Measurements from ENCODE around the gene ARHGAP33. TPM values are rescaled to one million over a fixed set of nuclear protein-coding genes. Genes with fewer than 3 reads are reported as not detected.
"Not testable (repeated sequence)": the region's sequence is repeated elsewhere in the genome, so short reads cannot be mapped to it uniquely, and the experiment has no call there.

ARHGAP33 gene
- polyA plus RNA-seq, 1 donor = 27.3 TPM

DNA sequence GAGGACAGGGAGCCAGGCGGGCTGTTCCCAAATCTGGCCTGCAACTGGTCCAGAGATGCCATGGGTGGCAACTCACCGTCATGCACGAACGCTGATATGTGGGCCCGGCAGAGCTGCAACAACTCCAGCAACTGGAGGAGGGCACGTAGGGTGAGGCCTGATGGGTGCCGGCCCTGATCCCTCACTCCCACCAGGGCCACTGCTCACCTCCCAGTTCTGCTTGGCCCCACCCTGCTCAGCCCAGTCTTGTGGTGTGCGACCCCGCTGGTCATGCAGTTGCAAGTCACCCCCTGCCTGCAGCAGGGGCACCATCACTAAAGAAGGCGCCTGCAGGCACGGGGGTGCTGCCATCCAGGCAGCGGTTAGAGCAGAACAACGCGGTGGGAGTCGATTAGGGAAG is 16.9 kb downstream of the ARHGAP33 start:
- no peak for DNase-seq

DNA sequence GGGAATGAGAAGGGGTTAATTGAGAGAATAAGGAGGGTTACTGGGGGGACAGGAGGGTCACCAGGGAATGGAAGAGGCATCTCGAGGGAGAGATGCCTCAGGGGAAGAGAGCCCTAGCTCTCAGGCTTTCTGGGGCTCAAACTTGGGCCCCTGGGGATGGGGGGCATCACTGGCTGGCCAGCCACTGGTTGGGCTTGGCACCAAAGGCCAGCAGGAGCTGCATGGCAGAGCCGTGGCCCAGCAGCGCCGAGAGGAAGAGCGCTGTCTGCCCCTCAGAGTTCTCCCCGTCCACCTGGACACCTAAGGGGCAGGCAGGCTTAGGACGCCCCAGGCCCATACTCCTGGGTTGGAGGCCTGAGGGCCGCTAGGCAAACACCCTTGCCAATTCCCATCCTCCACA is 17.5 kb downstream of the ARHGAP33 start:
- no peak for DNase-seq

DNA sequence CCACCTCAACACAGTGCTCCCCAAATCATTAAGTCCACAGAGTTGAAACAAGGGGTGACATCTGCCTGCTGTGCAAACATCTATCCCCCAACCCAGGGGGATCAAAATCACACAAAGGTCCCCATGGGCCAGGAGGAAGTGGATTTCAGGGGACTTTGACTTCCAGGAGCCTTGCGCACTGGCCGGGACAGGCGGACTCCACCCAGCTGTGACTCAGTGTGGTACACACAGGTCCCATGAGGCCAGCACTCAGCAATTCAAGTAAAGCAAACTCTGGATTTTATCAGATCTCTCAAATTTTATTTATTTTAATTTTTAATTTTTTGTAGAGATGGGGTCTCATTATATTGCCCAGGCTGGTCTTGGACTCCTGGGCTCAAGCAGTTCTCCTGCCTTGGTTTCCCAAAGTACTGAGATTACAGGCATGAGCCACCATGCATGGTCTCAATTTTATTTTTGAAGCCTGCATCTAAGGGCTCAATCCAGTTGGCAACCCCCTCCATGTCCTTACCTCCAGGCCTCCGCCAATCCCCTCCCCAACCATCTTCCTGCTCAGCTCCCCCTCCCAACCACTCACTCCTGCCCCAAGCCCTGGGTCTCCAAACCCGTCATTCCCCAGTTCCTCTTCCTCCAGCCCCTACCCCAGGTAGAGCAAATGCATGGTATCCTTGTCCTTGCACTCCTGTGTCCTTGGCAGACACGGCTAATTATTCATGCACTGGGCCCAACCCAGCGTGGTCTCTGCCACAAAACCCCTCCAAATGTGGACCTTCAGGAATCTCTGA is 18.2 kb downstream of the ARHGAP33 start:
- no peak for DNase-seq

DNA sequence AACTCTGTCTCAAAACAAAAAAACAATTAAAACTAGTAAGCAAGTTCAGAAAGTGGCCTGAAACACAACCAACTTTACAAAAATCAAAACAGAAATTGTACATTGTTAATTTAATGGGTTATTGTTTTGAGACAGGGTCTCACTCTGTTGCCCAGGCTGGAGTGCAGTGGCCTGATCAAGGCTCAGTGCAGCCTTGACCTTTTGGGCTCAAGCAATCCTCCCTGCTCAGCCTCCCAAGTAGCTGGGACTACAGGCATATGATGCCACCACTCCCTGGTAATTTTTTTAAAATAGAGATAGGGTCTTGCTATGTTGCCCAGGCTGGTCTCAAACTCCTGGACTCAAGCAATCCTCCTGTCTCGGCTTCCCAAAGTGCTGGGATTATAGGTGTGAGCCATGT is 20.2 kb downstream of the ARHGAP33 start:
- not testable (repeated sequence) for DNase-seq

DNA sequence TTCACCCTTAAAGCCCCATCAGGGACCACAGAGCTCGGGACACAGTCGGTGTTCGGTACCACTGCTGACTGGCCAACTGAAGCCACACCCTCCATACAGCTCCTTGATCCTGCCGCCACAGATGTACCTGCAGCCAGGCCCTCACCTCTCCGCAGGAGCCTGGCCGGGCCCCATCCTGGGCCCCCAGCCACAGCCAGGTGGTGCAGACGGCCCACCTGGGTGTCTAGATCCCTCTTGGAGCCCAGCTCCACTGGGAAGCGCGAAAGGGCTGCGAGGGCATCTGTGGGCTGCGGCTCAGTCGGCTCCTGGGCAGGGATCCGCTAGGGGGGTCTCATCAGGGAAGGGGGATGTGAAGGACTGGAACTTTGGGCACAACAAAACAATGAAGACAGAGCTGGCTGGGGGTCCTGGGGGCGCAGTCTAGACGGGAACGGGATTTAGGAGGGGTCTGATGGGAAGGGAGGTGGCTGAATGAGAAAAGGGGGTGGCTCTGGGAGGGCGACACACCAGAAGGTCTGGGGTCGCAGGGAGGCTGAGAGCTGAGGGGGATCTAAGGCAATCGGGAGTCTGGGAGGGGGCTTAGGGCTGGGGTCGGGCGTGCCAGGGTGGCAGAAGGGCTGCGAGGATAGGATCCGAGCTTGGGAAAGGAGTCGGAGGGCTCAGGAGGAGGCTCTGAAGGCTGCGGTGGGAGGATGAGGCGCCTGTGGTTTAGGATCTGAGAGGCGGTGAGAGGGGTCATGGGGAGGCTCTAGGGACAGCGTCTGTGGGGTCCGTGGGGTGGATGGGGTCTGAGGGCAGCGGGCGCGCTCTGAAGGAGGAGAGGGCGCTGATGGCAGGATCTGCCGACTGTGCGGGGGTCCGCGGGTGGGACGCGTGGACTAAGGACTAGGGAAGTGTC is 21.5 kb downstream of the ARHGAP33 start:
- DNase-seq = no peak

GRCh38 chr19:35797663-35798062 is 22.3 kb downstream of the ARHGAP33 start:
- no peak for DNase-seq

DNA sequence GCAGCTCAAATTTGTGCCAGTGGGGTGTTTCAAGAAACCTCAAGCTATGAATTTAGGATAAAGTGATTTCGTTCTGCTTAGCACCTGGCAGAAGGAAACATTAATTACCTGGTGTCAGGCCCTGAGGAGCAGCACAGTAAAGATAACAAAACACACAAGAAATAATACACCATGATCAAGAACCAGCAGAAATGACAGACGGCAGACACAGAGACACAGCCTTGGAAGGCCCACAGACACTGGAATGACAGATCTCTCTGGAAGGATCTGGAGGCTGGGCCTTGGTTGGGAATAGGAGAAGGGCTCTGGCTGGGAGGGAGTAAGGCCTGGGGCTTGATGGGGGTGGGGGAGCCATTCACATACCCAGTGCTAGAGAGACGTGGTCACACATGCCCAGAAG is 26.5 kb downstream of the ARHGAP33 start:
- DNase-seq = no peak

- no peak for DNase-seq
Measured at GRCh38 chr19:35805526-35806102, 30.2 kb downstream of the ARHGAP33 start.

DNA sequence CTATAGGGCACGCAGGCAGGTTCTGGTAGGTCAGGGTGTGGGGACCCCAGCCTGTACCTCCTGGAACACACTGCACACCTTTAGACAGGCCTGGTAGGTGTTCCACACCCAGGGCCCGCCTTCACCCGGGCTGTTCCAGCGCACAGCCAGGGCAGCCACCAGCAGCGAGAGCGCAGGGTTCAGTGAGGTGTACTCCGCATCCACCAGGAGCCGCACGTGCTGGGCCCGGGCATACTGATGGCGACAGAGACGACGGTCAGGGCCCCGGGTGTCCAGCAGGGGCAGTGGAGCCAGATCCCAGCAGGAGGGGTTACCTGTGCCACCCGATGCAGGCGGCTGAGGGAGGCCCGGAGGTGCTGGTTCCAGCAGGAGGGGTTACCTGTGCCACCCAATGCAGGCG is 31.2 kb downstream of the ARHGAP33 start:
- DNase-seq = no peak

- no peak for DNase-seq
Measured at GRCh38 chr19:35807633-35808032, 32.3 kb downstream of the ARHGAP33 start.

GRCh38 chr19:35811317-35812219 is 36.2 kb downstream of the ARHGAP33 start:
- DNase-seq = no peak

DNA sequence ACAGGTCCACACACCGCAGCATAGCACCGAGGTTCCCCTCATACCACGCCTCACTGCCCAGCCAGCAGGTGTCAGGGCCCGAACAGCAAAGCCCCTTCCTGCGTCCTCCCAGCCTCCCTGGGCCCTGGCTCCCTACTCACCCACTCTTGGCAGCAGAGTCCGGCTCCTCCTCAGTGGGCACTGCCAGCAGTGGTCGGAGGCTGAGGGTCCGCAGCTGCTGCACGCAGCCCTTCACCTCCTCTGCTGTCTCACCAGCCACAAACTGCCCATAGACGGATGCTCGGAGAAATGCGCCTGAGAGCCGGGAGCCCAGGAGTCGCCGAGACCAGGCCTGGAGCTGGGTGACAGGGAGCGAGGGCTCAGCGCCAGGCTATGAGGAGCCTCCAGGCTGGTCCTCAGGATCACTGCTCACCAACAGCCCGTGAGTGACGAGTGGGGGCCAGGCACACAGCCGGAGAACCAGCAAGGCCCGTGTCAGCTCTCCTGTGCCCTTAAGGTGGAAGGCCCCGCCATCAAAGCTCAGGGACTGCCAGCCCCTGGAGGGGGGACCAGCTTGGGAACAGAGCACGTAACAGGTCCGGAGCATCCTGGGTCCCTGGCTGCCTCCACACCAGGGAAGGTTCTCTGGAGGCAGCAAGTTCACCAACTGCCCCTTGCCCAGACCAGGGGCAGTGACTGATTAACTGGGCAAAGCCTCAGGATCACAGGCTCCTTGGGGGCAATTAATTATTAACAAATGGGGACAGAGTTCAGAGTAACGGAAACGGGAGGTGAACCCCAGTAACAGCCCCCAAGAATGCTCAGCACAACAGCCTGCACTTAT is 37.1 kb downstream of the ARHGAP33 start, which contains the start of gene PRODH2:
Gene PRODH2, minus strand, starts transcription at position 626 of the 823 bp plus-strand sequence. Its CDS starts 40 bp downstream, at position 586.
- no peak for DNase-seq

DNA sequence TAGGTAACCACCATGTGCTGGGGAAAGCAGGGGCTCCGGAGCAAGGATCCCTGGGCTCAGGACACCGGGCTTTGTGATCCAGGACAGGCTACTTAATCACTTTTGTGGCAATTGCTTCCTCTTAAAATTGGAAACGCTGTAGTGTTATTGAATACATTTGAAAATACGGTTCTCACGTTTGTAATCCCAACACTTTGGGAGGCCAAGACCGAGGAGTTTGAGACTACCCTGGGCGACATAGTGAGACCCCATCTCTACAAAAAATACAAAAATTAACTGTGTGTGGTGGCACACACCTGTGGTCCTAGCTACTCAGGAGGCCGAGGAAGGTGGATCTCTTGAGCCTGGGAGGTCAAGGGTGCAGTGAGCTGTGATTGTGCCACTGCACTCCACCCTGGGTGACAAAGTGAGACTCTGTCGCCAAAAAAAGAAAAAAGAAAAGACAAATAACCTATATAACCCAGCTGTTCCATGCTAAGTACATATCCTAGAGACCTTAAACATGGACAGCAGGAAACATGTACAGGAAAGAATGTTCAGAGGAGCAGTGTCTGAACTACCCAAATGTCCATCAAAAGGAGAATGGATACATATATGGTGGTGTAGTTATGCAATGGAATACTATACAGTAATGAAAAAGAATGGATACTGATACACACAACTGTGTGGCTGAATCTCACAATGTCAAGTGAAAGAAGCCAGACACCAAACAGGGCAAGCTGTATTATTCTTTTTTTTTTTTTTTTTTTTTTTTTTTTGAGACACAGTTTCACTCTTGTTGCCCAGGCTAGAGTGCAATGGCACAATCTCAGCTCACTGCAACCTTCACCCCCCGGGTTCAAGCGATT is 37.9 kb downstream of the ARHGAP33 start:
- no peak for DNase-seq

DNA sequence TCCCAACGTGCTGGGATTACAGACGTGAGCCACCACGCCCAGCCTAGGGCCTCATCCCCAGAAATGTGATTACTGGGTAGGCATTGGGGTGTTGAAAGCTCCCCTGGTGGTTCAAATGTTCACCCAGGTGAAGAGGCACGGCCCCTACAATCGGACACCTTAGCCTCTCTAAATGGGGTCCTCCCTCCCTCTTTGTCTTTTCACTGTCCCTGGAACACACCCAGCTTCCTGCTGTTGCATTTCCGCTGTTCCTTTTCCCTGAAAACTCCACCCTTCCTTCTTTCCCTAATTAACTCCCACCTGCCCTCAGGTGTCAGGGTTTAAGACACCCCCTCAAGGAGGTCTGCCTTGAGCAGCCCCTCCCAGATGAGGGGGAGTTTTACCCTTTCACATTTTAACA is 40.9 kb downstream of the ARHGAP33 start:
- no peak for DNase-seq

DNA sequence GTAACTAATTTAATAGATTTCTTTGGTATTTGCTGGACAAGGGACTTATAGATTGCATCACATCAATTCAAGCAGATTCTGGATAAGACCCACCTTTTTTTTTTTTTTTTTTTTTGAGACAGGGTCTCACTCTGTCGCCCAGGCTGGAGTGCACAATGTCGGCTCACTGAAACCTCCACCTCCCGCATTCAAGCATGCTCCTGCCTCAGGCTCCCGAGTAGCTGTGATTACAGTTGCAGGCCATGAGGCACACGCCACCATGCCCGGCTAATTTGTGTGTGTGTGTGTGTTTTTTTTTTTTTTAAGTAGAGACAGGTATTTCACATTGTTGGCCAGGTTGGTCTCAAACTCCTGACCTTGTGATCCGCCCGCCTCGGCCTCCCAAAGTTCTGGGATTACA is 41.5 kb downstream of the ARHGAP33 start:
- no peak for DNase-seq

DNA sequence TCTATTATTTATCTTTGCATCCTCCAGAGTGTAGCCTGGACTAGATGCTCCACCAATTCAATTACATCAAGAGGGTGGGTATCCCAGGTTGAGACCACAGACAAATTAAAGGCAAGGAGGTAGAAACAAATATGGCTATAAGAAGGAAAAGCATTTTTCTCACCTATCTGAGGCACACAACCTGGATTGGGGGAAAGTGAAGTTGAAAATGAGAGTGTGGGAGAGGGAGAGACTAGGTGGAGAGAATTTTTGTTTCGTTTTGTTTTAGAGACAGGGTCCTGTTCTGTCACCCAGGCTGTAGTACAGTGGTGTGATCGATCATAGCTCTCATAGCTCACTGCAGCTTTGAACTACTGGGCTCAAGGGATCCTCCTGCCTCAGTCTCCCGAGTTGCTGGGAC is 43.1 kb downstream of the ARHGAP33 start:
- no peak for DNase-seq

DNA sequence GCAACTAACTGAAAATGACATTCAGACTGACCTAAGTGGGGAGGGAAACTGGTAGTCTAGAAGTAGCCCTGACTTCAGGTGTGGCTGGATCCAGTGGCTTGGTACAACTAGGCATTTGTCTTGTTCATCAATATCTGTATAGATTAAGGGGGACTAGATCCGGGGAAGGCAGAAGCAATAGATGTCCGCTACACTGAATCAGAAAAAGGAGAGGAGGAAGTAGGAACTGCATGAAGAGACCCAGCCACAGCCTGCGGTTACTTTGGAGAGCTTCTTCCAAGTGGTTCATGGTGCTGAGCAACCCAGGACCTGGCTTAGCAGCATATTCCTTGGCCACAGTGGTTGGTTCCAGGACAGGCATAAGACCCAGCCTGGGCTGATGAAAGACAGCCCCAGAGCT is 47.2 kb downstream of the ARHGAP33 start:
- no peak for DNase-seq

DNA sequence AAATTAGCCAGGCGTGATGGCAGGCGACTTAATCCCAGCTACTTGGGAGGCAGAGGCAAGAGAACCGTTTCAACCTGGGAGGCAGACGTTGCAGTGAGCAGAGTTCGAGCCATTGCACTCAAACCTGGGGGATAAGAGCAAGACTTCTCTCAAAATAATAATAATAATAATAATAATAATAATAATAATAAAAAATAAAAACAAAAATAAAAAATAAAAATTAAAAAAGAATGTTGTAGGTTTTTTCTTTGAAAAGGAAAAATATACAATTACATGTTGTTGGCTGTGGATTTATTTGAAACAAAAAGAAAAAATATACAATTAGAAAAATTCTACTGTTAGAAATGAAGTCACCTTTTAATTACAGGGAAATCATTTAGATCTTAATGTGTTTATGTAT is 48.8 kb downstream of the ARHGAP33 start:
- no peak for DNase-seq

DNA sequence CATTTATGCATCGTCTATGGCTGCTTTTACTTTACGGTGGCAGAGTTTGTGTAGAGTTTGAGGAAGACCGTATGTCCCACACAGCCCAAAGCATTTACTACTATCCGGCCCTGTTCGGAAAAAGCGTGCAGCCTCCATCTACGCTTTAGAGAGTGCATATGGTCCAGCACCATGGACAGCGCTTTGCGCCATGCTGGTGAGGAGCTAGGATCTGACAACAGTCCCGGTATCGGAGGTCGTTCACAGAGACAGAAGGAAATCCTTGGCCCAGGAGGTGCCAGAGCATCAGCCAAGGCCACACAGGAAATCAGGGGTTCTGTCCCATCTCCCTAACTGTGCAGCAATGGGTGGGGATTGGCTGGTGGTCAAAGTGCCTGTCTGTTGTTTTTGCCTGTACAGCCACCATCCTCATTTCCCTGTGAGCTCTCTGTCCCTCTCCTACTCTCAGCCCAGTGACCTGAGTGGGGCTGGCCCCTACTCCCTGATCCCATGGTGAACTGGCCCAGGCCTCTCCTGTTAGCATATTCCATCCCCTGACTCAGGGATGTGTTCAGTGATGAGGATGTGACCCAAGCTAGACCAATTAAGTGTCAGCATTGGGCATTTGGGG is 53.4 kb downstream of the ARHGAP33 start:
- DNase-seq = peak; percentile 88
